KOPT-K1 (cell line): Measurements from ENCODE around the gene EIF2AK2.

Experiments used
- H3K27ac ChIP-seq: fragments of 200-600 bp; sonication (generic); 2 replicates; pipeline ENCODE4 v1.5.1; 2016; ENCODE audit warnings: antibody characterized with exemption, mild to moderate bottlenecking, low read depth, low read length; ENCODE audit not compliant: poor library complexity, severe bottlenecking
- H3K36me3 ChIP-seq: fragments of 200-600 bp; sonication (generic); 2 replicates; pipeline ENCODE4 v1.5.1; 2017; ENCODE audit warnings: antibody characterized with exemption, mild to moderate bottlenecking, low read length, moderate library complexity; ENCODE audit not compliant: insufficient read depth
- H3K9me3 ChIP-seq: fragments of 200-600 bp; sonication (generic); 2 replicates; pipeline ENCODE4 v1.5.1; 2017; ENCODE audit warnings: antibody characterized with exemption, low read length, mild to moderate bottlenecking; ENCODE audit not compliant: insufficient read depth, poor library complexity, severe bottlenecking

EIF2AK2 gene

GRCh38 chr2:37188570-37188969 is 31.8 kb upstream of the EIF2AK2 start, which contains the start of gene SULT6B1:
SULT6B1 (minus strand) TSS chr2:37188670; CDS start chr2:37188640, 30 bp downstream.
- Histone ChIP-seq H3K27ac (no peak within 1 kb of the TSS), H3K36me3 (no peaks in the 10 kb centered on the region), H3K9me3 (no peaks in the 10 kb centered on the region)

GRCh38 chr2:37181726-37182684 is 25.2 kb upstream of the EIF2AK2 start:
- Histone ChIP-seq H3K9me3 (no peaks in the 10 kb centered on the region), H3K36me3 (no peaks in the 10 kb centered on the region), H3K27ac (no peak overlapping the region)

GRCh38 chr2:37180640-37181039 is 23.9 kb upstream of the EIF2AK2 start:
- no peaks in the 10 kb centered on the region for H3K36me3 ChIP-seq
- no peaks in the 10 kb centered on the region for H3K9me3 ChIP-seq
- no peak overlapping the region for H3K27ac ChIP-seq

GRCh38 chr2:37180006-37180639 is 23.3 kb upstream of the EIF2AK2 start:
- H3K27ac ChIP-seq: no peak overlapping the region
- no peaks in the 10 kb centered on the region for H3K36me3 ChIP-seq
- H3K9me3 ChIP-seq: no peaks in the 10 kb centered on the region

GRCh38 chr2:37173741-37174140 is 17.0 kb upstream of the EIF2AK2 start:
- H3K9me3 ChIP-seq: no peaks in the 10 kb centered on the region
- H3K36me3 ChIP-seq: no peaks in the 10 kb centered on the region
- H3K27ac ChIP-seq: no peak overlapping the region

- H3K9me3 ChIP-seq: no peaks in the 10 kb centered on the region
- no peak overlapping the region for H3K27ac ChIP-seq
- no peaks in the 10 kb centered on the region for H3K36me3 ChIP-seq
Observed at GRCh38 chr2:37171624-37171950, 14.8 kb upstream of the EIF2AK2 start.

GRCh38 chr2:37168217-37168981 is 11.6 kb upstream of the EIF2AK2 start:
- Histone ChIP-seq H3K36me3 (no peaks in the 10 kb centered on the region), H3K27ac (no peak overlapping the region), H3K9me3 (peaks cover 15% of the 10 kb centered on the region)

- Histone ChIP-seq H3K9me3 (peaks cover 15% of the 10 kb centered on the region), H3K27ac (no peak overlapping the region), H3K36me3 (no peaks in the 10 kb centered on the region)
Observed at GRCh38 chr2:37167636-37168180, 10.9 kb upstream of the EIF2AK2 start.

GRCh38 chr2:37164757-37165156 is 8.0 kb upstream of the EIF2AK2 start:
- no peak overlapping the region for H3K27ac ChIP-seq
- peaks cover 15% of the 10 kb centered on the region for H3K9me3 ChIP-seq
- no peaks in the 10 kb centered on the region for H3K36me3 ChIP-seq

GRCh38 chr2:37156071-37156856 is 516 bp downstream of the EIF2AK2 start:
- peaks cover 30% of the 10 kb centered on the region for H3K36me3 ChIP-seq
- no peaks in the 10 kb centered on the region for H3K9me3 ChIP-seq
- H3K27ac ChIP-seq: peak overlapping the region; percentile 85

GRCh38 chr2:37154785-37155184 is 2.0 kb downstream of the EIF2AK2 start:
- H3K27ac ChIP-seq: no peak overlapping the region
- peaks cover 34% of the 10 kb centered on the region for H3K36me3 ChIP-seq
- no peaks in the 10 kb centered on the region for H3K9me3 ChIP-seq

- peaks cover 49% of the 10 kb centered on the region for H3K36me3 ChIP-seq
- H3K9me3 ChIP-seq: no peaks in the 10 kb centered on the region
- no peak overlapping the region for H3K27ac ChIP-seq
Observed at GRCh38 chr2:37153224-37153623, 3.6 kb downstream of the EIF2AK2 start.

GRCh38 chr2:37149626-37150322 is 7.0 kb downstream of the EIF2AK2 start:
- Histone ChIP-seq H3K36me3 (peaks cover 78% of the 10 kb centered on the region), H3K27ac (no peak overlapping the region), H3K9me3 (no peaks in the 10 kb centered on the region)

- H3K9me3 ChIP-seq: no peaks in the 10 kb centered on the region
- H3K36me3 ChIP-seq: peaks cover 79% of the 10 kb centered on the region
- H3K27ac ChIP-seq: no peak overlapping the region
Observed at GRCh38 chr2:37148325-37148724, 8.5 kb downstream of the EIF2AK2 start.
